Right lobe of liver (tissue), 6 donors: ENCODE measurements around the gene TSPAN13. TPM values are rescaled to one million over a fixed set of nuclear protein-coding genes. Genes with fewer than 3 reads are reported as not detected.
A peak's percentile ranks its signal among the peaks of the same experiment; 100 is the strongest.

ENCODE experiments used
- ATAC-seq, 4 donors: fragments of 200-7000 bp; cut with Tn5 transposase; one replicate each; pipeline ENCODE4 v1.9.1; 2020; ENCODE audit warnings: mild to moderate bottlenecking in 4 of 4, moderate library complexity in 4 of 4
- DNase-seq, 3 donors: peaks; one replicate each; pipeline ENCODE4 v3.0.0-alpha.2; 2020
- H3K27ac ChIP-seq, 3 donors: fragments of 200-600 bp; one replicate each; pipeline ENCODE4 v1.8.0; 2022
- H3K27me3 ChIP-seq, 2 donors: fragments of 200-600 bp; one replicate each; pipeline ENCODE4 v1.8.0; 2022
- H3K36me3 ChIP-seq, 4 donors: fragments of 200-600 bp; sonication (generic) in 1 of 4; one replicate each; pipeline versions ENCODE4 v1.5.1 to v1.8.0; 2017 to 2022; ENCODE audit warnings: control low read depth in 1 of 4
- H3K4me1 ChIP-seq, 4 donors: fragments of 200-600 bp; sonication (generic) in 1 of 4; one replicate each; pipeline versions ENCODE4 v1.5.1 to v1.8.0; 2017 to 2022; ENCODE audit warnings: control low read depth in 1 of 4
- H3K4me3 ChIP-seq, 3 donors: fragments of 200-600 bp; one replicate each; pipeline ENCODE4 v1.8.0; 2022
- H3K9me3 ChIP-seq, 4 donors: fragments of 200-600 bp; sonication (generic) in 1 of 4; one replicate each; pipeline versions ENCODE4 v1.5.1 to v1.8.0; 2017 to 2022; ENCODE audit warnings: control low read depth in 1 of 4
- POLR2A ChIP-seq: fragments of 450-650 bp; IDR thresholded peaks from one replicate; pipeline ENCODE4 v1.6.1; 2017; ENCODE audit warnings: antibody characterized with exemption, mild to moderate bottlenecking
- WGBS: methylation state at CpG from one replicate; pipeline ENCODE4 v1.1.6; 2018; ENCODE audit warnings: low coverage, low lambda C conversion rate; ENCODE audit not compliant: insufficient coverage; ENCODE audit errors: missing lambda C conversion rate; 5-methylcytosine and 5-hydroxymethylcytosine counted together
- intact Hi-C, 2 donors: fragments of 100-400 bp; cut with DNase I; formaldehyde crosslinking; loops; one replicate each; pipeline versions ENCODE4 v1.11.2 to v1.14.1; 2022
- total RNA-seq, 6 experiments: library from RNA; depleted of rRNA in 2 of 6; stranded (reverse); fragments of >200 nt in 2 of 6; fragmentation: NEBNext Ultra II Directional in 3 of 6; extraction: Animal tissue kit (Norgen Biotek cat#: 25700) in 3 of 6; gene quantifications; one replicate each; pipeline versions ENCODE4 v1.1.0 to v1.2.4, GENCODE V29; 2016 to 2023
- TF ChIP-seq, protein P1 (sequence below), 4 donors: fragments of 200-600 bp in 3 of 4; fragments of 450-650 bp in 1 of 4; IDR thresholded peaks; one replicate each; pipeline versions ENCODE4 v1.5.1 to v1.8.0; 2016 to 2022; ENCODE audit warnings: antibody characterized with exemption in 4 of 4, mild to moderate bottlenecking in 2 of 4
- donor health status: DM: no; HTN: yes; CAD: no.
- donor health status: DM: no; HTN: no; CAD: no.
- donor health status: DM: no; HTN: no; CAD: no.
- donor health status: DM: no; HTN: yes; CAD: no.
- donor health status: DM: no; HTN: yes; CAD: no.

TSPAN13 gene
- total RNA-seq, 6 experiments from 2014 or later, result 7.1 to 43.2 (median 18.0) TPM

DNA sequence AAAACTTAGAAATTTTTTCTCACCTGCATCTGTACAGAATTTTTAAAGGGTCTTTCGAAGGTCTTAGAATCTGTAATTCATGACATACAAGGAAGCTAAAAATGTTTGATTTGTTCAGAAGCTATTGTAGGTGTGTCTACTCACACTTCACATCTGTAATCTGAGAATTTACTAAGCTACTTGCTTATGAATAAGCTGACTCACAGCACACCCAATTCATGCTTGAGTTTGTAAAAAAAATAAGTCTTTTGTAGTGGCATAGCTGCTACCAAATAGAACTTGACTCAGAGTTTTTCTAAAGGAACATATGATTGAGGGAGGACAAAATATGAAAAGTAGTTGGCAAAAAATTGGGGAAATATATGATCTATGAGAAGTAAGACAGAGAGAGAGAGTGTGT lies 64.0 kb downstream of the TSPAN13 start:
- no peak overlapping the region for H3K4me3 ChIP-seq
- H3K9me3 ChIP-seq, result no peaks in the 10 kb centered on the region
- peaks cover 0 to 6% (median 0%) of the 10 kb centered on the region in 4 donors for H3K4me1 ChIP-seq
- DNase-seq (no peak), ATAC-seq (no peak)
- H3K27me3 ChIP-seq, result no peaks in the 10 kb centered on the region
- TF ChIP-seq, protein P1, sequence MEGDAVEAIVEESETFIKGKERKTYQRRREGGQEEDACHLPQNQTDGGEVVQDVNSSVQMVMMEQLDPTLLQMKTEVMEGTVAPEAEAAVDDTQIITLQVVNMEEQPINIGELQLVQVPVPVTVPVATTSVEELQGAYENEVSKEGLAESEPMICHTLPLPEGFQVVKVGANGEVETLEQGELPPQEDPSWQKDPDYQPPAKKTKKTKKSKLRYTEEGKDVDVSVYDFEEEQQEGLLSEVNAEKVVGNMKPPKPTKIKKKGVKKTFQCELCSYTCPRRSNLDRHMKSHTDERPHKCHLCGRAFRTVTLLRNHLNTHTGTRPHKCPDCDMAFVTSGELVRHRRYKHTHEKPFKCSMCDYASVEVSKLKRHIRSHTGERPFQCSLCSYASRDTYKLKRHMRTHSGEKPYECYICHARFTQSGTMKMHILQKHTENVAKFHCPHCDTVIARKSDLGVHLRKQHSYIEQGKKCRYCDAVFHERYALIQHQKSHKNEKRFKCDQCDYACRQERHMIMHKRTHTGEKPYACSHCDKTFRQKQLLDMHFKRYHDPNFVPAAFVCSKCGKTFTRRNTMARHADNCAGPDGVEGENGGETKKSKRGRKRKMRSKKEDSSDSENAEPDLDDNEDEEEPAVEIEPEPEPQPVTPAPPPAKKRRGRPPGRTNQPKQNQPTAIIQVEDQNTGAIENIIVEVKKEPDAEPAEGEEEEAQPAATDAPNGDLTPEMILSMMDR (IDR thresholded peaks at IDR 0.05), result no peak
- no peak for TF ChIP-seq POLR2A
- WGBS, result 58% methylated on average over 1 of the region's 1 CpG
- H3K27ac ChIP-seq, result no peak overlapping the region
- intact Hi-C loops, result no loop called here
- H3K36me3 ChIP-seq, result no peaks in the 10 kb centered on the region

DNA sequence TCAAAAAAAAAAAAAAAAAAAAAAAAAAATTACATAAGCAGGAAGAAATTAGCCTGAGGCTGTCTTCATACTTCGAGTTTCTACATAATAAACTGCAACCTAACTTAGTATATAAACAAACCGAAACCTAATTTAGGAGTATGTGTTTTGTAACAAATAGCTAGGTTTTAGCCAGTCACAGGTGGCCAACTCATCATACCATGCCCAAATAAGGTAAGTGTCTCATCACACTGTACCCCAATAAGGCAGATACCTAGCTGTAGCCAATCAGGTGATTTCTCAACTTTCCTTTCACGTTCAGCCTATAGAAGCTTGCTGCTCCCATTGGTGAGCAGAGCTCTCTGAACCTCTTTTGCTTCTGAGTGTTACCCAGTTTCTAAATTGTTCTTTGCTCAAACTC lies 65.2 kb downstream of the TSPAN13 start:
- TF ChIP-seq, protein P1 (IDR thresholded peaks at IDR 0.05), result no peak
- TF ChIP-seq POLR2A, result no peak
- no peak overlapping the region for H3K4me3 ChIP-seq
- intact Hi-C loops, result no loop called here
- no peaks in the 10 kb centered on the region for H3K9me3 ChIP-seq
- ATAC-seq, result no peak
- no peak overlapping the region for H3K27ac ChIP-seq
- DNase-seq, result no peak
- 69% methylated on average over 3 of the region's 3 CpGs for WGBS
- no peaks in the 10 kb centered on the region for H3K27me3 ChIP-seq
- H3K36me3 ChIP-seq, result no peaks in the 10 kb centered on the region
- peaks cover 0 to 6% (median 0%) of the 10 kb centered on the region in 4 donors for H3K4me1 ChIP-seq

GRCh38 chr7:16822029-16822428 lies 68.5 kb downstream of the TSPAN13 start:
- Histone ChIP-seq H3K4me1 (peaks cover 0 to 6% (median 0%) of the 10 kb centered on the region in 4 donors), H3K27ac (no peak overlapping the region), H3K4me3 (no peak overlapping the region), H3K36me3 (no peaks in the 10 kb centered on the region), H3K27me3 (no peaks in the 10 kb centered on the region), H3K9me3 (no peaks in the 10 kb centered on the region)
- peak in 3 of 4 donors; percentile 45 to 67 (median 61) for ATAC-seq
- intact Hi-C loops, result no loop called here
- 27% methylated on average over 3 of the region's 3 CpGs for WGBS
- TF ChIP-seq POLR2A, result no peak
- TF ChIP-seq, protein P1 (IDR thresholded peaks at IDR 0.05), result no peak
- no peak for DNase-seq

DNA sequence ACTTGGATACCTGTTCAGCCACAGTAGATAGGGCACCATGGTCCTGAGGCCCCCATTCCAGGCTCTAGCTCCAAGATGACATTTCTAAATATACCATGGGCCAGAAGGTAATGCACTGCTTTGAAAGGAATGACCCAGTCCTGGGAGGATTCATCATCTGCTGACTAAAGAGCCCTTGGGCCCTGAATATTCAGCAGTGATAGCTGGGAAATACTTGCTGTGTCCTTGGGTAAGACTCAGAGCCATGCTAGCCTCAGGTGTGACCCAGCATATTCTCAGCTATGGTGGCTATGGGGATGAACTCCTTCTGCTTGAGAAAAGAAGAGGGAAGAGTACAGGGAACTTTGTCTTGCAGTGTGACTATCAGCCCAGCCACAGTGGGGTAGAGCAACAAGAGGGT lies 72.5 kb downstream of the TSPAN13 start:
- Histone ChIP-seq H3K36me3 (no peaks in the 10 kb centered on the region), H3K9me3 (no peaks in the 10 kb centered on the region), H3K27ac (no peak overlapping the region), H3K27me3 (no peaks in the 10 kb centered on the region), H3K4me3 (no peak overlapping the region), H3K4me1 (peaks cover 0 to 6% (median 0%) of the 10 kb centered on the region in 4 donors)
- DNase-seq (no peak), ATAC-seq (no peak)
- TF ChIP-seq, protein P1 (IDR thresholded peaks at IDR 0.05), result no peak
- TF ChIP-seq POLR2A, result no peak
- intact Hi-C loops, result no loop called here

DNA sequence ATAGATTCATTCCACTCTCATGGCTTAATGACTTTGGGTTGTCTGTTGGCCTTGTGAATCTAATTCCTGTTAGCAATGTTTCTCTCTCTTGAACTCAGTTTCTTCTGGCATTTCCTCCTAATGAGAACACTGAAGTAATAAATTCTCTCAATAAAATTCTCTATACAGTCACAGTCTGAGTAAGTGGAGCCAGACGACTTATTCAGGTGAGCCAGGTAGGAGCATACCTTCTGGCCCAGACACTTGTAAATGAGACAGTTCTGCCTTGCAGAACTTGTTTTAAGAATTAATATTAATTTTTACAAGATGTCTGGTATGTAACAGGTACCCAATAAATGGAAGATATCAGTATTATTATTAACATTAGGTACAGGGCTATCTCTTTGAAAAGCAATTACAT lies 79.8 kb downstream of the TSPAN13 start:
- ATAC-seq (no peak), DNase-seq (no peak)
- no peak overlapping the region for H3K4me3 ChIP-seq
- H3K9me3 ChIP-seq, result no peaks in the 10 kb centered on the region
- no peak for TF ChIP-seq POLR2A
- TF ChIP-seq, protein P1 (IDR thresholded peaks at IDR 0.05), result no peak
- no peaks in the 10 kb centered on the region for H3K4me1 ChIP-seq
- no peaks in the 10 kb centered on the region for H3K27me3 ChIP-seq
- no peak overlapping the region for H3K27ac ChIP-seq
- intact Hi-C loops, result no loop called here
- no peaks in the 10 kb centered on the region for H3K36me3 ChIP-seq
- WGBS, result 62% methylated on average over 1 of the region's 1 CpG
